Stimulated activated CD8-positive, alpha-beta memory T cell treated with anti-CD3 and anti-CD28 coated beads, Interleukin-4, amount 100 ng/mL, for 48 hours (primary cell): ENCODE measurements around the gene SSBP4.
A peak's percentile ranks its signal among the peaks of the same experiment; 100 is the strongest.

ENCODE experiments used
- DNase-seq: peaks from one replicate; pipeline ENCODE4 v3.0.0-alpha.2; 2020

The SSBP4 gene

GRCh38 chr19:18473003-18473705, 54.0 kb downstream of the SSBP4 start:
- no peak for DNase-seq

- DNase-seq, result no peak
Measured at GRCh38 chr19:18473706-18474087, 54.5 kb downstream of the SSBP4 start.

DNA sequence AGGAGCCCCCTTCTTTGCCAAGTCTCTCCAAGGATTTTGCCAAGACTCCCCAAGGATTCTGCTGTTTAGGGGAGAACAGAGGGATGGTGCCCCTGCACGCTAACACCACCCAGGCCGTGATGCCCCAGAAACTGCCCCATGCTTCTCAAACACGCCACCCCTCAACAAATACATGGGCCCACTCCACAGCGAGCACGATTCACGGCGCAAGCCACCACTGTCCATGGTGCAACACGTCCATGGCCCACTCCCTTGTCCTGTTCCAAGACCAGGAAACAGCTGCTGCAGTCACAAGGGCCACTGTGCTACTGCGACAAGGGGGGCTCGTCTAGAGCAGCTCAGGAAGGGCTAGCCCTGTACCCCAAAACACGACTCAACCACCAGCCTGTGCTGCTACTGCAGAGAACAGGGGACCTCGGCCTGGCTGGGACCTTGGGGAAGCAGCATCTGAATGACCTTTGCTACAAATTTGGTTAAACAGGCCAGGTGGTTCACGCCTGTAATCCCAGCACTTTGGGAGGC, 55.2 kb downstream of the SSBP4 start:
- DNase-seq, result no peak

DNA sequence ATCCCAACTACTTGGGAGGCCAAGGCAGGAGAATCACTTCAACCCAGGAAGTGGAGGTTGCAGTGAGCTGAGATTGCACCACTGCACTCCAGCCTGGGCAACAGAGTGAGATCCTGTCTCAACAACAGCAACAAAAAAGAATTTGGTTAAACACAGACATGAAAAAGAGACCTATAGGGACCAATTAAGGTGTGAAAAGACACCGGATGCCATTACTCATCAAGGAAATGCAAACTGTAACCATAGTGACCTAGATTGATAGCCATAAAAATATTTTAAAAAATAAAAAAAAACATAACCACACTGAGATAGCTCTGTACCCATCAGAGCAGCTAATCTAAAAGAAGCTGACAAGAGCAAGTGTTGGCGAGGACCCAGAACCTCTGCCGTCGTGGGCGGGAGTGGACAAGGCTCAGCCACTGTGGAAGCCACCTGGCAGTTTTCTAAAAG, 55.8 kb downstream of the SSBP4 start:
- DNase-seq, result no peak

- DNase-seq, result no peak
Measured at GRCh38 chr19:18475762-18476331, 56.6 kb downstream of the SSBP4 start.

GRCh38 chr19:18476507-18477041, 57.4 kb downstream of the SSBP4 start:
- DNase-seq, result no peak

GRCh38 chr19:18477042-18477779, 58.0 kb downstream of the SSBP4 start:
- no peak for DNase-seq

- no peak for DNase-seq
Measured at GRCh38 chr19:18477974-18478373, 58.8 kb downstream of the SSBP4 start.

DNA sequence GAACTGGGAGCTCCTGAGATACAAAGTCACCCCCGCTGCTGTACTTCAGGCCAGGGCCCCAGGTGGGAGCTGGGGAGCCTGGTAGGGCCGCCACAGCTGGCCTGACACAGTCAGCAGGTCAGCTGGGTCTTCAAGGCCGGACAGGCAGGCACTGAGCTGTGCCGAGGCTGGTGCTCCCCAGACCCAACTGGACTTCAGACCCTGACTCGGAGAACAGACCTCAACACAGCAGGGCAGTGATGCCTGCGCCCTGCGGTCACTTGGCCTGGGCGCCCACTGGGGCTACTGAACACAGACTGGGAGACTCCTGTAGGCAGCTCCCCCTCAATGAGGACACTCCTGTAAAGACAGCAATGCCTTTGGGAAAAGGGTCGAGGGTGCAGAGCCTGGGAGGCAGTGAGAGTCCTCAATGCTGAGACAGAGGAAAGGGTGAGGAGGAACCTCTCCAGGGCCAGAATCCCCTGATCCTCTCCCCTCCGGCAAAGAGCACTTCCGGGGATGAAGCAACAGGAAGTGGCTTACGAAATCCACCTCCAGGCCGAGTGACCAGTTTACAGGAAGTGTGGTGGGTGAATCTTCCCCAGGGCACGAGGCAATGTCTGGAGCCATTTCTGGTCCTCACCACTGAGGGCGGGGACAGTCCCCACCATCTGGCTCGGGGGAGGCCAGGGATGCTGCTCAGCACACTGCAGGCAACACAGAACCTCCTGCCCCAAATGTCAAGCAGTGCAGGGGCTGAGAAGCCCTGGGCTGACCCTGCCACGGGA, 59.5 kb downstream of the SSBP4 start:
- DNase-seq, result peak; percentile 85

DNA sequence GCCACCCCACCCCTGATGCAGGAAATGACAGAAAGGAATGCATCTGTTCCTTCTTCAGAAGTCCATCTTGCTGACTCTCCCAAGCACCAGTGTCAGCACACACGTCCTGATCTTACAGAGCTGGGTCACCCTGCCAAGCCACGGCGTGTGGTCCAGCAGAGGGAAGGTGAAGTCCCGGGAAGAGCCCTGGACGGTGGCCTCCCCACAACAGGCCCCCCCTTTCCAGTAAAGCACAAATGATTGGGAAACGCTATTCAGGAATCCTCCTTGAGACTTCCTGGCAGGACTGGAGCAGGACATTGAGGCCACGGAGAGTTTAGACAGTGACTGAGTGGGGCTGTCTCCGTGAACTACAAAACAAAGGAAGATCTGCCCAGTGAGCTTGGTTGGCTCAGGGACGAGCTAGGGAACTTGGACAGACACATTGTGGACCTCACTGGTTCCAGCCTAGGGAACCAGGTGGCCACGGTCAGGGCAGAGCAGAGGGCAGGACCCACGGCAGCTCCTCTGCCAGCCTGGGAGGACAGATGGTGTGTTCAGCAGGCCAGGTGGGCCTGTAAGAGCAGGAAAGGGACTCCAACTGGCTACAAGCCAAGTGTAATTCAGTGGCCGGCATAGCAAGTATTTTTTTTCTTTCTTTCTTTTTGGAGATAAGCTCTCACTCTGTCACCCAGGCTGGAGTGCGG, 61.0 kb downstream of the SSBP4 start:
- no peak for DNase-seq

GRCh38 chr19:18481505-18482222, 62.5 kb downstream of the SSBP4 start:
- DNase-seq, result peak; percentile 60

DNA sequence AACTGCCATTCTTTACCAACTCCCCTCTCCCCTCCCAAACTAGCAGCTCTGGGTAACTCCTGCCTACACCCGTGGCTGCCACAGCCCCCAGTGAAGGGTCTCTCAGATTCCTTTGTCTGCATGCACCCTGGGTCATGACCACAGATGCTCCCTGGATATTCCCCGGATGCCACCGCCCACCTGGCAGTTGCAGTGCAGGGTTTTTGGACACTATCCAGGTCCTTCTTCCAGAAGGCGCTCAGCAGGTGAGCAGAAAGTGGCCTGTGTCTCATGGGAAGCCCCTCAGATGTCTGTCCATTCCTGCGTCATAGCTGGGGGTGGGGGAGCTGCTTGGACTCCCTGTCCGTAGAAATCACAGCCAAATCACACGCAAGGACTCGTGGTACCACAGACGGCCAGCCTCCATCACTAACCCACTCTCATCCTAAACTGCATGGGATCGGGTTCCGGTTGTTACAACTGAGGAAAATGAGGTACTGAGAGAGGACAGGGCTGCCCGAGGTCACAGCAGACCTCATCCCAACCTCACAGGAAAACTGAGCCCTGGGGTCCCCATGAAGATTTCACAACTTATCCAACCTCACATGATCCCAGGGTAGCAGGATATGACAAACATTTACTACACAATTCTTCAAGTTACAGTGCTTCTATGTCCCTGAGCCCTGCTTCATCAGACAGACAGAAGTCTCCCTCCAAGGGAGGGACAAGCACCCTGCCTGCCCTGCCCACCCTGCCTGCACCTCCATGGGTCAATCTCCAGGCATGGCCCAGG, 64.1 kb downstream of the SSBP4 start:
- DNase-seq, result no peak
